ENCODE measurements around the gene FCAMR.
A peak's percentile ranks its signal among the peaks of the same experiment; 100 is the strongest.

DNA sequence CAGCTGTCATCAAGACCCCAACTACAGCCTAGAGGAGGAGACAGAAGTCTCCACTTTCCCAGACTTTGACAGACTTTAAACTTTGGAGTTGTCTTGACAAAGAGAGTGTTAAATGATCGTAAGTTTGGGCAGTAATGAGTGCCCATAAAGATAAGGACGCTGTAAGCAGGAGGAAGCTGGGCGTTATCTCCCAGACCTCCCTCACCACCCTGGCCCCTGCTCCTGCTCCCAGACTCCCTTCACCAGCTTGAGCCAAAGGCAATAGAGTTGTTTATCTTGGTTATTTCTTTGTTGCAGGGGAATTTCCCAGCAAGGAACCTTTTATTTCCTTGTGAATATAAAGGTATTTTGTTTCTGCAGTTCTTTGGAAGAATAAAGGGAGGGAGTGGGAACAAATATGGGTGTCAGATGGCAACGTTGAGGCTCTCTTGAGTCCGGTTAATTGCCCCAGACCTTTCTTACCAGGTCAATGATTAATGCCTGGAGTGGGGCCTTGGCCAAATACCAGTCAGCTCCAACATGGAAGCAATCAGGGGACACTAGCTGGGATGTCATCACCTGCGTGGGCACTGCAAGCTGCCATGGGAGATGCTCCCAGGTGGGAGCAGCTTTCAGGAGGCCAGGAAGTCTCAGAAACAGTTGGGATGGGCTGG is 28.4 kb downstream of the FCAMR start:
- TF ChIP-seq ZNF558 (tag by site-specific recombination; IDR thresholded peaks at IDR 0.05) = no peak
- TF ChIP-seq, protein P1, sequence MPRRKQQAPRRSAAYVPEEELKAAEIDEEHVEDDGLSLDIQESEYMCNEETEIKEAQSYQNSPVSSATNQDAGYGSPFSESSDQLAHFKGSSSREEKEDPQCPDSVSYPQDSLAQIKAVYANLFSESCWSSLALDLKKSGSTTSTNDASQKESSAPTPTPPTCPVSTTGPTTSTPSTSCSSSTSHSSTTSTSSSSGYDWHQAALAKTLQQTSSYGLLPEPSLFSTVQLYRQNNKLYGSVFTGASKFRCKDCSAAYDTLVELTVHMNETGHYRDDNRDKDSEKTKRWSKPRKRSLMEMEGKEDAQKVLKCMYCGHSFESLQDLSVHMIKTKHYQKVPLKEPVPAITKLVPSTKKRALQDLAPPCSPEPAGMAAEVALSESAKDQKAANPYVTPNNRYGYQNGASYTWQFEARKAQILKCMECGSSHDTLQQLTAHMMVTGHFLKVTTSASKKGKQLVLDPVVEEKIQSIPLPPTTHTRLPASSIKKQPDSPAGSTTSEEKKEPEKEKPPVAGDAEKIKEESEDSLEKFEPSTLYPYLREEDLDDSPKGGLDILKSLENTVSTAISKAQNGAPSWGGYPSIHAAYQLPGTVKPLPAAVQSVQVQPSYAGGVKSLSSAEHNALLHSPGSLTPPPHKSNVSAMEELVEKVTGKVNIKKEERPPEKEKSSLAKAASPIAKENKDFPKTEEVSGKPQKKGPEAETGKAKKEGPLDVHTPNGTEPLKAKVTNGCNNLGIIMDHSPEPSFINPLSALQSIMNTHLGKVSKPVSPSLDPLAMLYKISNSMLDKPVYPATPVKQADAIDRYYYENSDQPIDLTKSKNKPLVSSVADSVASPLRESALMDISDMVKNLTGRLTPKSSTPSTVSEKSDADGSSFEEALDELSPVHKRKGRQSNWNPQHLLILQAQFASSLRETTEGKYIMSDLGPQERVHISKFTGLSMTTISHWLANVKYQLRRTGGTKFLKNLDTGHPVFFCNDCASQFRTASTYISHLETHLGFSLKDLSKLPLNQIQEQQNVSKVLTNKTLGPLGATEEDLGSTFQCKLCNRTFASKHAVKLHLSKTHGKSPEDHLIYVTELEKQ (tag by site-specific recombination; IDR thresholded peaks at IDR 0.05; ENCODE audit: borderline replicate concordance) = no peak
- no peak for TF ChIP-seq ZNF23 (tag by site-specific recombination; IDR thresholded peaks at IDR 0.05; ENCODE audit: borderline replicate concordance)
- TF ChIP-seq TCF7L2 (IDR thresholded peaks at IDR 0.05; ENCODE audit: borderline replicate concordance, low read depth, low read length) = no peak
- no peak for TF ChIP-seq ZNF239 (tag by site-specific recombination; IDR thresholded peaks at IDR 0.05)
- TF ChIP-seq, protein P2, sequence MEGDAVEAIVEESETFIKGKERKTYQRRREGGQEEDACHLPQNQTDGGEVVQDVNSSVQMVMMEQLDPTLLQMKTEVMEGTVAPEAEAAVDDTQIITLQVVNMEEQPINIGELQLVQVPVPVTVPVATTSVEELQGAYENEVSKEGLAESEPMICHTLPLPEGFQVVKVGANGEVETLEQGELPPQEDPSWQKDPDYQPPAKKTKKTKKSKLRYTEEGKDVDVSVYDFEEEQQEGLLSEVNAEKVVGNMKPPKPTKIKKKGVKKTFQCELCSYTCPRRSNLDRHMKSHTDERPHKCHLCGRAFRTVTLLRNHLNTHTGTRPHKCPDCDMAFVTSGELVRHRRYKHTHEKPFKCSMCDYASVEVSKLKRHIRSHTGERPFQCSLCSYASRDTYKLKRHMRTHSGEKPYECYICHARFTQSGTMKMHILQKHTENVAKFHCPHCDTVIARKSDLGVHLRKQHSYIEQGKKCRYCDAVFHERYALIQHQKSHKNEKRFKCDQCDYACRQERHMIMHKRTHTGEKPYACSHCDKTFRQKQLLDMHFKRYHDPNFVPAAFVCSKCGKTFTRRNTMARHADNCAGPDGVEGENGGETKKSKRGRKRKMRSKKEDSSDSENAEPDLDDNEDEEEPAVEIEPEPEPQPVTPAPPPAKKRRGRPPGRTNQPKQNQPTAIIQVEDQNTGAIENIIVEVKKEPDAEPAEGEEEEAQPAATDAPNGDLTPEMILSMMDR (tag by site-specific recombination; IDR thresholded peaks at IDR 0.05) = no peak
- TF ChIP-seq, protein P3, sequence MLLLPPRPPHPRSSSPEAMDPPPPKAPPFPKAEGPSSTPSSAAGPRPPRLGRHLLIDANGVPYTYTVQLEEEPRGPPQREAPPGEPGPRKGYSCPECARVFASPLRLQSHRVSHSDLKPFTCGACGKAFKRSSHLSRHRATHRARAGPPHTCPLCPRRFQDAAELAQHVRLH (tag by site-specific recombination; IDR thresholded peaks at IDR 0.05) = no peak
- TF ChIP-seq, protein P4, sequence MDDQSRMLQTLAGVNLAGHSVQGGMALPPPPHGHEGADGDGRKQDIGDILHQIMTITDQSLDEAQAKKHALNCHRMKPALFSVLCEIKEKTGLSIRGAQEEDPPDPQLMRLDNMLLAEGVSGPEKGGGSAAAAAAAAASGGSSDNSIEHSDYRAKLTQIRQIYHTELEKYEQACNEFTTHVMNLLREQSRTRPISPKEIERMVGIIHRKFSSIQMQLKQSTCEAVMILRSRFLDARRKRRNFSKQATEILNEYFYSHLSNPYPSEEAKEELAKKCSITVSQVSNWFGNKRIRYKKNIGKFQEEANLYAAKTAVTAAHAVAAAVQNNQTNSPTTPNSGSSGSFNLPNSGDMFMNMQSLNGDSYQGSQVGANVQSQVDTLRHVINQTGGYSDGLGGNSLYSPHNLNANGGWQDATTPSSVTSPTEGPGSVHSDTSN (CRISPR knock-in tag; IDR thresholded peaks at IDR 0.05) = no peak
- TF ChIP-seq, protein P5, sequence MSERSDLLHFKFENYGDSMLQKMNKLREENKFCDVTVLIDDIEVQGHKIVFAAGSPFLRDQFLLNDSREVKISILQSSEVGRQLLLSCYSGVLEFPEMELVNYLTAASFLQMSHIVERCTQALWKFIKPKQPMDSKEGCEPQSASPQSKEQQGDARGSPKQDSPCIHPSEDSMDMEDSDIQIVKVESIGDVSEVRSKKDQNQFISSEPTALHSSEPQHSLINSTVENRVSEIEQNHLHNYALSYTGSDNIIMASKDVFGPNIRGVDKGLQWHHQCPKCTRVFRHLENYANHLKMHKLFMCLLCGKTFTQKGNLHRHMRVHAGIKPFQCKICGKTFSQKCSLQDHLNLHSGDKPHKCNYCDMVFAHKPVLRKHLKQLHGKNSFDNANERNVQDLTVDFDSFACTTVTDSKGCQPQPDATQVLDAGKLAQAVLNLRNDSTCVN (tag by site-specific recombination; optimal IDR thresholded peaks at IDR 0.05) = no peak
- TF ChIP-seq ZBTB8A (tag by site-specific recombination; IDR thresholded peaks at IDR 0.05) = peak; percentile 33; the same call in 1 of the 2 replicates
- no peak for TF ChIP-seq YY1 (tag by site-specific recombination; IDR thresholded peaks at IDR 0.05)
- no peak for TF ChIP-seq ZNF138 (tag by site-specific recombination; IDR thresholded peaks at IDR 0.05; ENCODE audit: borderline replicate concordance)
- TF ChIP-seq ZNF274 (IDR thresholded peaks at IDR 0.05; ENCODE audit: low read length) = no peak
- no peak for TF ChIP-seq ZNF274 (tag by site-specific recombination; IDR thresholded peaks at IDR 0.05; ENCODE audit: borderline replicate concordance)
- TF ChIP-seq BCL11A (tag by site-specific recombination; IDR thresholded peaks at IDR 0.05; ENCODE audit: low read depth) = no peak

Measured in HEK293 (cell line).